ENCODE measurements around the gene MYOM3.
"Not testable (repeated sequence)": the region's sequence is repeated elsewhere in the genome, so short reads cannot be mapped to it uniquely, and the experiment has no call there.

The MYOM3 gene

GRCh38 chr1:24069817-24070216 lies 42.1 kb downstream of the MYOM3 start:
- no peak for DNase-seq

GRCh38 chr1:24067978-24068377 lies 44.0 kb downstream of the MYOM3 start:
- no peak for DNase-seq

GRCh38 chr1:24065304-24065703 lies 46.6 kb downstream of the MYOM3 start:
- no peak for DNase-seq

- no peak for DNase-seq
Observed at GRCh38 chr1:24062221-24062620, 49.7 kb downstream of the MYOM3 start.

- no peak for DNase-seq
Observed at GRCh38 chr1:24060482-24060881, 51.5 kb downstream of the MYOM3 start.

- DNase-seq = no peak
Observed at GRCh38 chr1:24058671-24059455, 53.1 kb downstream of the MYOM3 start.

GRCh38 chr1:24057171-24057570 lies 54.8 kb downstream of the MYOM3 start:
- no peak for DNase-seq

- DNase-seq = no peak
Observed at GRCh38 chr1:24055681-24056080, 56.3 kb downstream of the MYOM3 start.

- no peak for DNase-seq
Observed at GRCh38 chr1:24052220-24052619, 59.7 kb downstream of the MYOM3 start.

GRCh38 chr1:24051206-24051945 lies 60.6 kb downstream of the MYOM3 start:
- no peak for DNase-seq

- DNase-seq = no peak
Observed at GRCh38 chr1:24049733-24050132, 62.2 kb downstream of the MYOM3 start.

- DNase-seq = not testable (repeated sequence)
Observed at GRCh38 chr1:24048894-24049293, 63.0 kb downstream of the MYOM3 start.

GRCh38 chr1:24048205-24048869 lies 63.6 kb downstream of the MYOM3 start:
- DNase-seq = no peak

GRCh38 chr1:24047110-24047477 lies 64.8 kb downstream of the MYOM3 start:
- no peak for DNase-seq

- DNase-seq = no peak
Observed at GRCh38 chr1:24045771-24046170, 66.2 kb downstream of the MYOM3 start.

GRCh38 chr1:24044672-24045071 lies 67.3 kb downstream of the MYOM3 start:
- not testable (repeated sequence) for DNase-seq

GRCh38 chr1:24043345-24044032 lies 68.4 kb downstream of the MYOM3 start:
- DNase-seq = no peak

GRCh38 chr1:24042315-24042714 lies 69.6 kb downstream of the MYOM3 start:
- DNase-seq = no peak

GRCh38 chr1:24036088-24036487 lies 75.8 kb downstream of the MYOM3 start:
- no peak for DNase-seq

GRCh38 chr1:24032981-24033380 lies 79.0 kb downstream of the MYOM3 start:
- no peak for DNase-seq

GRCh38 chr1:24030976-24031516 lies 80.9 kb downstream of the MYOM3 start:
- not testable (repeated sequence) for DNase-seq

GRCh38 chr1:24027838-24028468 lies 84.0 kb downstream of the MYOM3 start:
- DNase-seq = no peak

All from CD4-positive, alpha-beta T cell treated with Interferon gamma for 1 hour (primary cell).